ENCODE results near the gene NKX1-2.

The NKX1-2 gene

GRCh38 chr10:124414076-124414475, 35.8 kb downstream of the NKX1-2 start:
- FAIRE-seq, result no peak

GRCh38 chr10:124409696-124410095, 40.1 kb downstream of the NKX1-2 start:
- peak; percentile 86 for FAIRE-seq

- no peak for FAIRE-seq
These were observed 41.5 kb downstream of the NKX1-2 start for GRCh38 chr10:124408357-124408756.

- no peak for FAIRE-seq
These were observed 42.4 kb downstream of the NKX1-2 start for GRCh38 chr10:124407456-124407855.

DNA sequence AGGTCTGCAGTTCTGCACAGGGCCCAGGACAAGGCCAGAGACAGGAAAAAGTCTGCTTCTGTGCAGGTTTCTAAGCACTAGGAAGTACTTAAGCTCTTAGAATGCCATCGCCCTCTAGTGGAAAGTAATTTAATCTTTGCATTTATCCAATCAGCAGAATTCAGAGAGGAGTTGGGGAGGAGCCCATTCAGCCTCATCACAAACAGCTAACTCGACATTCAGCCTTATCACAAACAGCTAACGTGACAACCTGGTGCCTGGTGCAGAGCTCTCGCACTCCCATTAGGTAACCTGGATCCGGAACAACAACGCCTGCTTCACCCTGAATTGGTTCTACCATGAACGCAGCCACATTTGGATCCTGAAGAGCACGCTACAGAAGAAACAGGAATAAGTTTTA, 46.3 kb downstream of the NKX1-2 start:
- peak; percentile 33 for FAIRE-seq

- FAIRE-seq, result no peak
These were observed 47.6 kb downstream of the NKX1-2 start for GRCh38 chr10:124402273-124402672.

GRCh38 chr10:124401633-124402032, 48.2 kb downstream of the NKX1-2 start:
- no peak for FAIRE-seq
